GM12878 (cell line): Measurements from ENCODE around the gene HERPUD1. TPM values are rescaled to one million over a fixed set of nuclear protein-coding genes. Genes with fewer than 3 reads are reported as not detected.

Experiments
- ATAC-seq: fragments of 200-7000 bp; cut with Tn5 transposase; 3 replicates; pipeline ENCODE4 v1.9.1; 2020; ENCODE audit warnings: mild to moderate bottlenecking, moderate library complexity
- BruUV-seq: library from RNA; stranded (reverse); fragments of 400-500 nt; replicated peaks from 2 replicates; lab custom pipeline; 2021; lab: Mats Ljungman, UMichigan
- CTCF ChIA-PET: fragments of 300-600 bp; sonication (Branson Sonifier 250); formaldehyde crosslinking; extraction: SDS; loops from one replicate; lab custom pipeline; 2021; ENCODE audit warnings: inconsistent platforms; lab: Yijun Ruan, JAX
- POLR2A ChIA-PET: fragments of 350-600 bp; formaldehyde crosslinking; extraction: SDS; loops from one replicate; lab custom pipeline; 2021; ENCODE audit warnings: inconsistent platforms; lab: Charles Lee
- RAD21 ChIA-PET: fragments of 300-600 bp; sonication (Branson Sonifier 250); formaldehyde crosslinking; loops from one replicate; lab custom pipeline; 2023; ENCODE audit warnings: antibody characterized with exemption; ENCODE audit not compliant: unreplicated experiment; lab: Charles Lee
- SMC1A ChIA-PET: fragments of 300-600 bp; sonication (Branson Sonifier 250); formaldehyde crosslinking; loops from one replicate; lab custom pipeline; 2023; ENCODE audit not compliant: unreplicated experiment, uncharacterized antibody; lab: Charles Lee
- DNase-seq: peaks from one replicate; pipeline ENCODE4 v3.0.0-alpha.2; 2011; ENCODE audit warnings: low read depth, low spot score
- FAIRE-seq: peaks from 3 replicates; lab custom pipeline; 2011; peaks lifted over from hg19 to GRCh38; lab: Jason Lieb, UNC
- H2AFZ ChIP-seq: 2 replicates; pipeline ENCODE4 v1.6.0; 2011; ENCODE audit warnings: low read depth, low read length, control low read depth; ENCODE audit not compliant: control insufficient read depth
- H3K27ac ChIP-seq: 2 replicates; pipeline ENCODE4 v1.5.1; 2011; ENCODE audit warnings: control low read depth; ENCODE audit not compliant: control insufficient read depth, insufficient read depth
- H3K27me3 ChIP-seq, 2 experiments: replicated peaks in 1 of 2; 2 replicates each; pipeline versions ENCODE4 v1.6.0 to v1.6.1; 2011; ENCODE audit warnings: low read length in 1 of 2; ENCODE audit not compliant: control insufficient read depth in 2 of 2, insufficient read depth in 2 of 2
- H3K36me3 ChIP-seq, 2 experiments: 2 replicates each; pipeline ENCODE4 v1.5.1; 2011; ENCODE audit warnings: low read length in 1 of 2; ENCODE audit not compliant: control insufficient read depth in 2 of 2, insufficient read depth in 2 of 2
- H3K4me1 ChIP-seq: 2 replicates; pipeline ENCODE4 v1.6.1; 2011; ENCODE audit warnings: mild to moderate bottlenecking, low read length, moderate library complexity, mixed read lengths; ENCODE audit not compliant: control insufficient read depth, insufficient read depth
- H3K4me2 ChIP-seq: 2 replicates; pipeline ENCODE4 v1.6.0; 2011; ENCODE audit warnings: control low read depth; ENCODE audit not compliant: control insufficient read depth, insufficient read depth
- H3K4me3 ChIP-seq: fragments of 200-600 bp; sonication (generic); 2 replicates; pipeline ENCODE4 v1.5.1; 2016
- H3K79me2 ChIP-seq: 2 replicates; pipeline ENCODE4 v1.6.0; 2011; ENCODE audit warnings: low read length; ENCODE audit not compliant: control insufficient read depth, insufficient read depth
- H3K9ac ChIP-seq: 2 replicates; pipeline ENCODE4 v1.8.0; 2011; ENCODE audit warnings: low read length, control low read depth, mixed read lengths; ENCODE audit not compliant: control insufficient read depth, insufficient read depth
- H3K9me3 ChIP-seq: replicated peaks from 3 replicates; pipeline ENCODE4 v1.5.1; 2011; ENCODE audit warnings: mild to moderate bottlenecking, low read length; ENCODE audit not compliant: control insufficient read depth, insufficient read depth
- H4K20me1 ChIP-seq: 2 replicates; pipeline ENCODE4 v1.6.0; 2011; ENCODE audit not compliant: control insufficient read depth, insufficient read depth
- ATF3 ChIP-seq: IDR thresholded peaks from 2 replicates; pipeline ENCODE4 v1.6.1; 2011; ENCODE audit warnings: low read depth, mild to moderate bottlenecking, low read length, moderate library complexity, borderline replicate concordance; ENCODE audit errors: extremely low read depth
- ATF7 ChIP-seq: fragments of 450-650 bp; IDR thresholded peaks from 2 replicates; pipeline ENCODE4 v1.6.1; 2016; ENCODE audit warnings: low read depth, mild to moderate bottlenecking
- BRCA1 ChIP-seq: IDR thresholded peaks from 2 replicates; pipeline ENCODE4 v1.6.1; 2011; ENCODE audit warnings: low read depth, low read length, improper control_type of control experiment
- CHD4 ChIP-seq: fragments of 200-600 bp; sonication (generic); IDR thresholded peaks from 2 replicates; pipeline ENCODE4 v1.6.1; 2016; ENCODE audit warnings: mild to moderate bottlenecking
- EGR1 ChIP-seq, 2 experiments: IDR thresholded peaks; 1 replicate in 1 of 2; 2 replicates in 1 of 2; pipeline ENCODE4 v1.6.1; 2011 to 2012; ENCODE audit warnings: low read depth in 2 of 2, low read length in 2 of 2, borderline replicate concordance in 1 of 2, mild to moderate bottlenecking in 1 of 2, moderate library complexity in 1 of 2
- FOXK2 ChIP-seq: fragments of 450-650 bp; IDR thresholded peaks from 2 replicates; pipeline ENCODE4 v1.6.1; 2017; ENCODE audit warnings: mild to moderate bottlenecking, moderate library complexity
- NFIC ChIP-seq: IDR thresholded peaks from 2 replicates; pipeline ENCODE4 v1.6.1; 2012; ENCODE audit warnings: low read depth, mild to moderate bottlenecking, inconsistent platforms, low read length, moderate library complexity
- NFXL1 ChIP-seq: fragments of 450-650 bp; IDR thresholded peaks from 2 replicates; pipeline ENCODE4 v1.6.1; 2017; ENCODE audit warnings: antibody characterized with exemption, mild to moderate bottlenecking, borderline replicate concordance
- NR2C2 ChIP-seq: IDR thresholded peaks from 2 replicates; pipeline ENCODE4 v1.6.1; 2011; ENCODE audit warnings: borderline replicate concordance, low read depth; ENCODE audit not compliant: control insufficient read depth, insufficient read length
- PAX8 ChIP-seq: fragments of 450-650 bp; IDR thresholded peaks from 2 replicates; pipeline ENCODE4 v1.6.1; 2017; ENCODE audit warnings: mild to moderate bottlenecking, moderate library complexity
- POLR2AphosphoS5 ChIP-seq: IDR thresholded peaks from 2 replicates; pipeline ENCODE4 v1.6.1; 2011; ENCODE audit warnings: mild to moderate bottlenecking, low read length, inconsistent platforms
- POU2F2 ChIP-seq: IDR thresholded peaks from 3 replicates; pipeline ENCODE4 v1.6.1; 2011; ENCODE audit warnings: low read depth, mild to moderate bottlenecking, low read length, borderline replicate concordance
- RB1 ChIP-seq: fragments of 450-650 bp; formaldehyde crosslinking; IDR thresholded peaks from 2 replicates; pipeline ENCODE4 v1.6.1; 2017; ENCODE audit warnings: mild to moderate bottlenecking, borderline replicate concordance
- SMAD1 ChIP-seq: fragments of 450-650 bp; IDR thresholded peaks from 2 replicates; pipeline ENCODE4 v1.6.1; 2018; ENCODE audit warnings: mild to moderate bottlenecking, low read depth; ENCODE audit not compliant: partially characterized antibody
- YY1 ChIP-seq: IDR thresholded peaks from 2 replicates; pipeline ENCODE4 v1.6.1; 2011; ENCODE audit warnings: low read depth, mild to moderate bottlenecking, low read length
- ZNF622 ChIP-seq: fragments of 450-650 bp; IDR thresholded peaks from 2 replicates; pipeline ENCODE4 v1.6.1; 2017; ENCODE audit warnings: mild to moderate bottlenecking, inconsistent platforms
- ZSCAN29 ChIP-seq: fragments of 450-650 bp; IDR thresholded peaks from 2 replicates; pipeline ENCODE4 v1.6.1; 2017; ENCODE audit warnings: mild to moderate bottlenecking, moderate library complexity
- ZZZ3 ChIP-seq: IDR thresholded peaks from 2 replicates; pipeline ENCODE4 v1.6.1; 2011; ENCODE audit warnings: low read depth; ENCODE audit not compliant: control insufficient read depth, insufficient read length
- whole genome bisulfite sequencing: methylation state at CpG from one replicate; pipeline ENCODE4 v1.1.6; 2016; ENCODE audit warnings: low lambda C conversion rate; ENCODE audit not compliant: insufficient replicate concordance, insufficient coverage; ENCODE audit errors: missing lambda C conversion rate; 5-methylcytosine and 5-hydroxymethylcytosine counted together
- in situ Hi-C: fragments of 300-500 bp; cut with MboI; formaldehyde crosslinking; loops from 9 replicates; pipeline ENCODE4 v1.14.3; 2018; ENCODE audit warnings: mixed read lengths
- intact Hi-C: fragments of 100-400 bp; cut with micrococcal nuclease; formaldehyde crosslinking; loops from one replicate; pipeline ENCODE4 v1.14.2; 2022; ENCODE audit not compliant: unreplicated experiment
- polyA plus RNA-seq, 11 experiments: library from polyadenylated mRNA; depleted of rRNA in 4 of 11; unstranded in 6 of 11; stranded (reverse) in 5 of 11; fragments of >200 nt; fragmentation: Nextera tagmentation in 4 of 11; fragmentation: Illumina TruSeq in 1 of 11; extraction: Ambion mirVana in 4 of 11; extraction: Trizol in 1 of 11; gene quantifications; 1 replicate in 1 of 11; 2 replicates in 10 of 11; pipeline versions ENCODE4 v1.2.1 to v1.2.3, GENCODE V29; 2011 to 2016; ENCODE audit warnings: inconsistent platforms in 2 of 11, missing spikeins in 2 of 11, low read depth in 1 of 11
- total RNA-seq, 4 experiments: library from RNA; depleted of rRNA in 3 of 4; stranded (reverse); fragments of >200 nt in 3 of 4; fragmentation: Illumina TruSeq in 1 of 4; extraction: Trizol in 1 of 4; gene quantifications; 2 replicates each; pipeline versions ENCODE4 v1.2.1 to v1.2.3, GENCODE V29; 2013 to 2021
- TF ChIP-seq, protein P1 (sequence below): IDR thresholded peaks from 2 replicates; pipeline ENCODE4 v1.6.1; 2011; ENCODE audit warnings: low read depth, low read length, improper control_type of control experiment, borderline replicate concordance

Gene HERPUD1
- total and polyA plus RNA-seq, 10 of the 15 experiments (the other 5 are each of a cell fraction or from before 2014, with no cell fraction given) = 32.6 to 212 (median 122) TPM

DNA sequence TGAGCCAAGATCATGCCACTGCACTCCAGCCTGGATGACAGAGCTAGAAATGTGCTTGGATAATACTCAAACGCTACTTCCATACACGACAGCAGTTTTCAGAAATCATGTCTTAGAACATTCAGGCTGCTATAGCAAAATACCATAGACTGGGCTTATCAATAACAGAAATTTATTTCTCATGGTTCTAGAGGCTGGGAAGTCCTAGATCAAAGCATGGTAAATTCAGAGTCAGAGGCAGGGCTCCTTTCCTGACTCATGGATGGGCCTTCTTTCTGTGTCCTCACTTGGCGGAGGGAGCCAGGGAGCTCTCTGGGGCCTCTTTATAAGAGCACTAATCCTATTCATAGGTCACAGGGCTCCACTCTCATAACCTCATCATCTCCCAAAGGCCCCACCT lies 24.5 kb upstream of the HERPUD1 start:
- Histone ChIP-seq H3K4me1 (peaks cover 25% of the 10 kb centered on the region), H3K79me2 (no peaks in the 10 kb centered on the region), H3K36me3 (no peaks in the 10 kb centered on the region), H3K4me3 (no peak overlapping the region), H4K20me1 (no peaks in the 10 kb centered on the region), H3K9me3 (no peaks in the 10 kb centered on the region; the same call in 2 of the 3 replicates), H3K9ac (no peak overlapping the region), H3K4me2 (no peak overlapping the region), H3K27ac (no peak overlapping the region), H3K27me3 (no peaks in the 10 kb centered on the region)
- no peak for FAIRE-seq
- ATAC-seq = no peak
- DNase-seq = no peak
- 95% methylated on average over 3 of the region's 3 CpGs for WGBS
- CTCF ChIA-PET = no interaction called here
- in situ Hi-C loops (no loop called here), intact Hi-C loops (no loop called here)
- SMC1A ChIA-PET = no interaction called here
- no TSS peak for BruUV-seq
- POLR2A ChIA-PET = interaction anchor here (1.4 kb wide), 1 partner anchor 13 kb away, joined by 3 read pairs; no protein-coding TSS in a partner anchor
- RAD21 ChIA-PET = no interaction called here
- TF ChIP-seq POU2F2 (no peak), BRCA1 (no peak), SMAD1 (no peak), FOXK2 (no peak), RB1 (no peak), ATF3 (no peak)
- TF ChIP-seq, all 136 proteins: peak for 0
- H2AFZ ChIP-seq = no peak overlapping the region

- SMC1A ChIA-PET = interaction anchor here (0.6 to 6.2 kb wide), 7 partner anchors 13 to 43 kb away, joined by 3 to 26 read pairs (median 12); no protein-coding TSS in a partner anchor
- Histone ChIP-seq H3K4me3 (no peak overlapping the region), H2AFZ (no peak overlapping the region), H3K27ac (no peak overlapping the region), H3K36me3 (no peaks in the 10 kb centered on the region), H3K27me3 (no peaks in the 10 kb centered on the region), H3K9ac (no peak overlapping the region), H3K79me2 (no peaks in the 10 kb centered on the region), H3K9me3 (no peaks in the 10 kb centered on the region; the same call in 2 of the 3 replicates), H3K4me2 (no peak overlapping the region), H4K20me1 (no peaks in the 10 kb centered on the region), H3K4me1 (peaks cover 35% of the 10 kb centered on the region)
- in situ Hi-C loops = no loop called here
- ATAC-seq (no peak), FAIRE-seq (no peak), DNase-seq (no peak)
- WGBS = 66% methylated on average over 7 of the region's 7 CpGs
- RAD21 ChIA-PET = interaction anchor here (2.8 to 4.8 kb wide), 2 partner anchors 22 to 35 kb away, joined by 10 to 25 read pairs; partner anchors contain the start of gene HERPUD1
- no TSS peak for BruUV-seq
- CTCF ChIA-PET = interaction anchor here (0.6 to 6.2 kb wide), 5 partner anchors 12 to 42 kb away, joined by 3 to 50 read pairs (median 3); partner anchors contain the start of gene SLC12A3
- intact Hi-C loops = no loop called here
- POLR2A ChIA-PET = interaction anchor here (0.5 to 13.8 kb wide), 4 partner anchors 26 to 412 kb away, joined by 3 to 306 read pairs (median 5); partner anchors contain the start of gene HERPUD1
- TF ChIP-seq ZNF622 (no peak), YY1 (no peak), CHD4 (no peak), EGR1 (IDR thresholded peaks at IDR 0.05; ENCODE audit: borderline replicate concordance in 1 of 2, low read depth in 2 of 2, low read length in 2 of 2) (no peak), NFIC (no peak), NFXL1 (no peak), PAX8 (no peak), ATF7 (no peak), ZZZ3 (no peak), ZSCAN29 (no peak), POLR2AphosphoS5 (no peak), NR2C2 (no peak)
- TF ChIP-seq, protein P1, sequence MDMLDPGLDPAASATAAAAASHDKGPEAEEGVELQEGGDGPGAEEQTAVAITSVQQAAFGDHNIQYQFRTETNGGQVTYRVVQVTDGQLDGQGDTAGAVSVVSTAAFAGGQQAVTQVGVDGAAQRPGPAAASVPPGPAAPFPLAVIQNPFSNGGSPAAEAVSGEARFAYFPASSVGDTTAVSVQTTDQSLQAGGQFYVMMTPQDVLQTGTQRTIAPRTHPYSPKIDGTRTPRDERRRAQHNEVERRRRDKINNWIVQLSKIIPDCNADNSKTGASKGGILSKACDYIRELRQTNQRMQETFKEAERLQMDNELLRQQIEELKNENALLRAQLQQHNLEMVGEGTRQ = no peak
These were observed 22.4 kb upstream of the HERPUD1 start for GRCh38 chr16:56909527-56909979.
